SH-SY5Y (cell line): ENCODE measurements around the gene OLFML1.

ENCODE experiments used
- GATA2 ChIP-seq: IDR thresholded peaks from 2 replicates; pipeline ENCODE4 v1.6.1; 2011; ENCODE audit warnings: mild to moderate bottlenecking, low read depth, low read length
- GATA3 ChIP-seq: IDR thresholded peaks from 2 replicates; pipeline ENCODE4 v1.6.1; 2011; ENCODE audit warnings: low read depth, mild to moderate bottlenecking, low read length, moderate library complexity

Gene OLFML1

DNA sequence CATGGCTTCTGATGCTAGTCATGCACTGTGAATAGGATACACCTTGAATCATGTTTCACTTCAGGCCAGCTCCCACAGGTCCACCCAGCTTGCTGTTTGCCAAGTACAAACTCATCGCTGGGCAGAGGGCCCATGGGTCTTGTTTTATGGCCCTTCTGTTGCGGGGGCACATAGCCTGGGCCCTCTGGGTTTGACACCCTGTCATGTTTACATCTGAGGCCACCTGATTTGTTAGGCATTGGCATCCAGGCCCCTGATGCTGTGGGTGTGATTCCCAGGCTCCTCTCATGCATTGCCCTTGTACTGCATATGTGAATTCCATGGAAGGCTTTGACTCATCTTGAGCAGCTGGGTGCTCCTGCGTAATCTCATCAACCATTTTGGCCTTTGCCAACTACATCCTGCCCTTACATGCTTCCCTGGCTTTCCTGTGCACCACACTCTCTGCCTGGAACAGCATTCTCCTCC lies 61.1 kb downstream of the OLFML1 start:
- TF ChIP-seq GATA3 (no peak), GATA2 (no peak)

GRCh38 chr11:7547687-7548086 lies 62.4 kb downstream of the OLFML1 start:
- no peak for TF ChIP-seq GATA3
- TF ChIP-seq GATA2 = no peak

GRCh38 chr11:7548659-7549274 lies 63.5 kb downstream of the OLFML1 start:
- TF ChIP-seq GATA2 (no peak), GATA3 (no peak)

GRCh38 chr11:7549681-7550080 lies 64.4 kb downstream of the OLFML1 start:
- TF ChIP-seq GATA3 = no peak
- no peak for TF ChIP-seq GATA2

DNA sequence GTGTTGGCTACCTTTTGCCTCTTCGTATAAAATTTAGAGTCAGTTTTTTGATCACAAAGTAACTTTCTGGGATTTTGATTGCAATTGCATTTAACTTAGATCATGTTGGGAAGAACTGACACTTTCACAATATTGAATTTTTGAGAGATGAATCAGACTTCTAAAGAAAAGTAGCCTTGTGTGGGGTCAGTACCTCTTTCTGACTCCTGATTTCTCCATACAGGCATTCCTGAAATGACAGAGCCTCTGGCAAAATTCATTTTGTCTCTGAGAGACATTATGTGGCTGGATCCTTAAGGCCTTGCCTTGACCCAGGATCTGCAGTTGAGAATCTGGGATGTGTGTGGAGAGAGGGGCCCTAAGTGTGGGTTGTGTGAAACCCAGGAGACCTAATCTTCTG lies 66.3 kb downstream of the OLFML1 start:
- TF ChIP-seq GATA3 = no peak
- no peak for TF ChIP-seq GATA2

DNA sequence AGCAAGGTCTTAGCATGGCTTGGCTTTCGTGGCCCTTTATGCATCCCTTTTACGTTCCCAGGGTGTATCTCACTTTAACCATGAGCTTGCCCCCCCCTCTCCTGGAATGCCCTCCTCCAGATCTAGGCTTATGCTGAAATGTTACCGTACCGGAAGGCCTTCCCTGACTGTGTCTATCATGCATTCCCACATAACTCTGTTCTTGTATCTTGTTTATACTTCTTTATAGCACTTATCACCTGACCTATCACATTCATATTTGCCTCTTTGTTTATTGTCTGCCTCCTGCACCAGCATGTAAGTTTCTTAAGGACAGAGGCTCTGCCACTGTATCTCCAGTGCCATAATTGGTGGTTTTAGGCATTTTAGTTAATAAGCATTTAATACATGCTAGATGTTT lies 67.4 kb downstream of the OLFML1 start:
- TF ChIP-seq GATA2 (no peak), GATA3 (no peak)

- no peak for TF ChIP-seq GATA3
- no peak for TF ChIP-seq GATA2
Observed at GRCh38 chr11:7555052-7555699, 69.9 kb downstream of the OLFML1 start.

- TF ChIP-seq GATA2 (no peak), GATA3 (no peak)
Observed at GRCh38 chr11:7558046-7558445, 72.7 kb downstream of the OLFML1 start.

DNA sequence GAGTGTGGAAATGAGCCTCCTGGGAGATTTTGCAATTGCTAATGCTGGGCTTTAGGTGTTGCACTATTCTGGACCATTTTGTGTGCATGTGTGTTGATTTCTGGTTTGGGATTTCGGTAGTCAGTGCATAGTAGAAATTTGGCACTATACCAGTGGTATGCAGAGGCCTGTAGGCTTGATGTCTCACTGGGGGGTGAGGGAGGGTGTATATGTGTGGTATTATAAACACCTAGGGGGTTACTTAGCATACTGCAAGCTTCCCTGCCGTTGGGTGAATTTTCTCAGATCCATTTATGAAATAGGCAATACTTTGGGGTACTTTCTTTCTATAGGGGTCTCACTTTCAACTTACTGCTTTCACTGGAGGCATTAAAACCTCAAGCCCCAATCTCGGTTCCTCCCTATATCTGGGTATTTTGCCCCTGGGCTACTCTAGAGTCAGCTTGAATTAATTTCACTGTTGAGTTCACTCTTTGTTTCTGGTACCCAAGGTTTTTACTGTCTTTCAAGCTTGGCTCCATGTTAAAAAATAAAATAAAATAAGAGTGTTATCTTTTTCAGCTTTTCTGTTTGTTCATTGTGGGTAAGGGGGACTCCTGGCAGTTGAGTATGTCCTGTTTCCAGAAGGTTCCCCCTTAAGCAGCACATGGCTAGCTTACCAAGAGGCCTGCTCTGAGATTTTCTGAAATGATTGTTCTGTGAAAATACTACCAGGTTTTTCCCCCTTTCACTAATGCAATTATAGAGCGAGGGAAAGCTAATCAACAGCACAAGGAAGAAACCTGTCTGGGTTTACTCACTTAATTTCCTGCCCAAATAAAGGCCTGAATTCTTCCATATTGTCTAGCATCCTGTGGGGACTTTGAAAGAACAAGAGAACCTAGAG lies 74.3 kb downstream of the OLFML1 start:
- TF ChIP-seq GATA3 (no peak), GATA2 (no peak)
